Mesenchymal stem cell (in vitro differentiated cells and primary cell): ENCODE data around the gene RUBCN.
"Not testable (repeated sequence)": the region's sequence is repeated elsewhere in the genome, so short reads cannot be mapped to it uniquely, and the experiment has no call there.

Experiments
- DNase-seq: peaks from one replicate; pipeline ENCODE4 v3.0.0-alpha.2; 2013
- H2AFZ ChIP-seq: one replicate; pipeline ENCODE4 v1.6.1; 2013; ENCODE audit warnings: low read depth, mild to moderate bottlenecking, control low read depth, inconsistent platforms, low read length, moderate library complexity
- H2AK5ac ChIP-seq: 2 replicates; pipeline ENCODE4 v1.6.1; 2013; ENCODE audit warnings: low read length, moderate library complexity, mild to moderate bottlenecking, inconsistent platforms; ENCODE audit not compliant: severe bottlenecking
- H2BK120ac ChIP-seq: one replicate; pipeline ENCODE4 v1.6.1; 2013; ENCODE audit warnings: low read depth, mild to moderate bottlenecking, inconsistent platforms, low read length, moderate library complexity
- H2BK12ac ChIP-seq, 2 experiments: one replicate each; pipeline ENCODE4 v1.6.1; 2013; ENCODE audit warnings: inconsistent platforms in 2 of 2, low read length in 2 of 2, mild to moderate bottlenecking in 2 of 2, moderate library complexity in 2 of 2, control low read depth in 1 of 2
- H2BK15ac ChIP-seq: one replicate; pipeline ENCODE4 v1.6.1; 2013; ENCODE audit warnings: mild to moderate bottlenecking, low read depth, inconsistent platforms; ENCODE audit not compliant: poor library complexity, severe bottlenecking
- H2BK5ac ChIP-seq: 2 replicates; pipeline ENCODE4 v1.6.1; 2013; ENCODE audit warnings: low read depth, mild to moderate bottlenecking, low read length, control low read depth, inconsistent platforms; ENCODE audit not compliant: poor library complexity, severe bottlenecking
- H3K14ac ChIP-seq, 2 experiments: one replicate each; pipeline ENCODE4 v1.6.1; 2013; ENCODE audit warnings: inconsistent platforms in 2 of 2, low read length in 2 of 2, control low read depth in 1 of 2, mild to moderate bottlenecking in 1 of 2, moderate library complexity in 1 of 2
- H3K18ac ChIP-seq, 2 experiments: one replicate each; pipeline ENCODE4 v1.6.1; 2013; ENCODE audit warnings: inconsistent platforms in 2 of 2, low read length in 2 of 2, control low read depth in 1 of 2, low read depth in 1 of 2, mild to moderate bottlenecking in 1 of 2
- H3K23ac ChIP-seq, 2 experiments: one replicate each; pipeline ENCODE4 v1.6.1; 2013; ENCODE audit warnings: inconsistent platforms in 2 of 2, low read length in 2 of 2, mild to moderate bottlenecking in 2 of 2, moderate library complexity in 2 of 2, control low read depth in 1 of 2
- H3K27ac ChIP-seq: 2 replicates; pipeline ENCODE4 v1.5.1; 2013; ENCODE audit warnings: mild to moderate bottlenecking, moderate library complexity, low read length, control low read depth, inconsistent platforms; ENCODE audit not compliant: poor library complexity, severe bottlenecking
- H3K27me3 ChIP-seq, 2 experiments: 2 replicates each; pipeline versions ENCODE4 v1.6.1 to v1.7.0; 2013; ENCODE audit warnings: low read length in 2 of 2, mild to moderate bottlenecking in 2 of 2, moderate library complexity in 2 of 2, control low read depth in 1 of 2, inconsistent platforms in 1 of 2; ENCODE audit not compliant: control insufficient read depth in 1 of 2, insufficient read depth in 1 of 2
- H3K36me3 ChIP-seq, 2 experiments: 2 replicates each; pipeline versions ENCODE4 v1.6.1 to v1.7.0; 2013; ENCODE audit warnings: low read length in 2 of 2, control low read depth in 1 of 2, inconsistent platforms in 1 of 2, low read depth in 1 of 2, mild to moderate bottlenecking in 1 of 2; ENCODE audit not compliant: insufficient read depth in 2 of 2, control insufficient read depth in 1 of 2
- H3K4ac ChIP-seq, 2 experiments: one replicate each; pipeline ENCODE4 v1.6.1; 2013; ENCODE audit warnings: inconsistent platforms in 2 of 2, low read length in 2 of 2, mild to moderate bottlenecking in 2 of 2, moderate library complexity in 2 of 2, control low read depth in 1 of 2, low read depth in 1 of 2
- H3K4me1 ChIP-seq: 2 replicates; pipeline ENCODE4 v1.6.1; 2013; ENCODE audit warnings: low read depth, low read length, control low read depth; ENCODE audit not compliant: control insufficient read depth, insufficient read depth
- H3K4me2 ChIP-seq: 2 replicates; pipeline ENCODE4 v1.6.1; 2013; ENCODE audit warnings: low read length, mild to moderate bottlenecking, inconsistent platforms; ENCODE audit not compliant: poor library complexity, severe bottlenecking
- H3K4me3 ChIP-seq, 2 experiments: 2 replicates each; pipeline versions ENCODE4 v1.5.1 to v1.7.0; 2013; ENCODE audit warnings: low read length in 2 of 2, mild to moderate bottlenecking in 2 of 2, control low read depth in 1 of 2, low read depth in 1 of 2; ENCODE audit not compliant: insufficient read depth in 1 of 2
- H3K79me1 ChIP-seq: replicated peaks from 2 replicates; pipeline ENCODE4 v1.6.1; 2013; ENCODE audit warnings: mild to moderate bottlenecking, control low read depth, low read length, inconsistent platforms; ENCODE audit not compliant: poor library complexity, severe bottlenecking
- H3K9ac ChIP-seq: 2 replicates; pipeline ENCODE4 v1.7.0; 2013; ENCODE audit warnings: mild to moderate bottlenecking, low read length, moderate library complexity
- H3K9me3 ChIP-seq: 2 replicates; pipeline ENCODE4 v1.7.0; 2013; ENCODE audit warnings: mild to moderate bottlenecking, low read length; ENCODE audit not compliant: control insufficient read depth
- H4K8ac ChIP-seq: one replicate; pipeline ENCODE4 v1.6.1; 2013; ENCODE audit warnings: inconsistent platforms, mild to moderate bottlenecking, low read length, moderate library complexity
- H4K91ac ChIP-seq: one replicate; pipeline ENCODE4 v1.6.1; 2013; ENCODE audit warnings: mild to moderate bottlenecking, low read length, inconsistent platforms
- WGBS: methylation state at CpG from one replicate; pipeline ENCODE4 v1.1.7; 2013; ENCODE audit warnings: mixed read lengths; 5-methylcytosine and 5-hydroxymethylcytosine counted together

RUBCN gene

DNA sequence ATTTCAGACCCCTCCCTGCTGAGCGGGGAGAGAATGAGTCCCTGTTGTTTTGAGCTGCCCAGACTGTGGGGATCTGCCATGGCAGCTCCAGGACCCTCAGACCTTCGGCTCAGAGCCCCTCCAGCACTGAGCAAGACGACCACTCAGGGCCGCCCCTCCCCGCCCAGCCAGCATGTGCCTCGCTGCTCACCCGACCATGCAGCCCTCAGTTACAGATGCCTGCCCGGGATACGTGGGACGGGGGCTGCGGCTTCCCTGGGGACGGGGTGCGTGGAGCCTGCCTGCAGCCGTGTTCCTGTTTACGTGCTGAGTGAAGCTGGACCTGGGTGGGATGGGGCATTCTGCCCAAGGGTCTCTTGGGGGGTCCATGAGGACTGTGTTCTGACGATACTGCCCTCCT is 77.0 kb downstream of the RUBCN start:
- not testable (repeated sequence) for H2AFZ ChIP-seq, H2AK5ac ChIP-seq, H2BK5ac ChIP-seq, H3K4ac ChIP-seq, H2BK15ac ChIP-seq, H3K4me2 ChIP-seq, H3K79me1 ChIP-seq, H3K27me3 ChIP-seq, H3K9ac ChIP-seq, H3K18ac ChIP-seq, H4K8ac ChIP-seq, H3K27ac ChIP-seq, H3K4me1 ChIP-seq, H3K9me3 ChIP-seq, H3K23ac ChIP-seq, DNase-seq, H2BK120ac ChIP-seq, H3K4me3 ChIP-seq, H2BK12ac ChIP-seq, H3K14ac ChIP-seq, H3K36me3 ChIP-seq
- peak overlapping the region; percentile 15 for H4K91ac ChIP-seq
- 89% methylated on average over 11 of the region's 16 CpGs for WGBS

DNA sequence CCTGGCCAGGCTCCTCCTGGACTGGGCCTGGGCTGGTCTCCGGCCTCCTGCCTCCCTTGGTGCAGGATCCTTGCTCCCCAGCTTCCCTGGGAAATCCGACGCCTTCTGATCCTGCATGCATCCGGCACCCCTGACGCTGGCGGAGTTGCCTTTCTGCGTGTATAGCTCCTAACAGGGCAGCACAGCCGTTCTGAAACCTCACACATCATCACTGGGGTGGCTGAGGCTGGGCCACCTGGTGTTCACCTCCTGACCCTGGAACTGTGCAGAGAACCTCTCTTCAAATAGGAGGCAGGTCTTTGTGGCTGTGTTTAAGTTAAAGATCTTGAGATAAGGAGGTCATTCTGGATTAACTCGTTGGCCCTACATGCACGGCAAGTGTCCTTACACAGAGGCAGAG is 77.6 kb downstream of the RUBCN start:
- not testable (repeated sequence) for H2BK15ac ChIP-seq, H3K4ac ChIP-seq, H2AK5ac ChIP-seq, H3K4me1 ChIP-seq, H3K27me3 ChIP-seq, H3K18ac ChIP-seq, H3K4me2 ChIP-seq, H3K27ac ChIP-seq, H3K9me3 ChIP-seq, H4K91ac ChIP-seq, H3K36me3 ChIP-seq, H2BK120ac ChIP-seq, H3K79me1 ChIP-seq, H3K23ac ChIP-seq, DNase-seq, H3K14ac ChIP-seq, H2BK12ac ChIP-seq, H2AFZ ChIP-seq, H4K8ac ChIP-seq, H3K4me3 ChIP-seq, H3K9ac ChIP-seq, H2BK5ac ChIP-seq
- WGBS = no CpG with 5 or more reads among the region's 10 CpGs

DNA sequence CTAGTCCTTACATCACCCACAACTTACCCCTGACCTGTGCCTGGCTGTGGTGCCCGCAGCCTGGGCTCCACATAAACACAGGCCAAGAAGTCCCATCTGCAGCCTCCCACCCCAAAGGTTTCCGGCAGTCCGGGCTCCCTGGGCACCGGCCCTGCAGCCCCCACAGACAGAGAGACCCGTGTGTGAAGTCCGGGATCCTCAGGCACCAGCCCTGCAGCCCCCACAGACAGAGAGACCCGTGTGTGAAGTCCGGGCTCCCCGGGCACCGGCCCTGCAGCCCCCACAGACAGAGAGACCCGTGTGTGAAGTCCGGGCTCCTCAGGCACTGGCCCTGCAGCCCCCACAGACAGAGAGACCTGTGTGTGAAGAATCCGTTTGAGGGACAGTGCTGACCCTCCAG is 78.0 kb downstream of the RUBCN start:
- not testable (repeated sequence) for H3K36me3 ChIP-seq, H2AFZ ChIP-seq, H2BK5ac ChIP-seq, H3K4me1 ChIP-seq, H2BK12ac ChIP-seq, H3K9me3 ChIP-seq, H3K79me1 ChIP-seq, H3K14ac ChIP-seq, H3K27ac ChIP-seq, H3K4ac ChIP-seq, H2BK120ac ChIP-seq, DNase-seq, H2BK15ac ChIP-seq, H3K4me3 ChIP-seq, H4K8ac ChIP-seq, H3K4me2 ChIP-seq, H3K18ac ChIP-seq, H2AK5ac ChIP-seq, H3K9ac ChIP-seq, H3K27me3 ChIP-seq, H3K23ac ChIP-seq, H4K91ac ChIP-seq
- 88% methylated on average over 7 of the region's 13 CpGs for WGBS

DNA sequence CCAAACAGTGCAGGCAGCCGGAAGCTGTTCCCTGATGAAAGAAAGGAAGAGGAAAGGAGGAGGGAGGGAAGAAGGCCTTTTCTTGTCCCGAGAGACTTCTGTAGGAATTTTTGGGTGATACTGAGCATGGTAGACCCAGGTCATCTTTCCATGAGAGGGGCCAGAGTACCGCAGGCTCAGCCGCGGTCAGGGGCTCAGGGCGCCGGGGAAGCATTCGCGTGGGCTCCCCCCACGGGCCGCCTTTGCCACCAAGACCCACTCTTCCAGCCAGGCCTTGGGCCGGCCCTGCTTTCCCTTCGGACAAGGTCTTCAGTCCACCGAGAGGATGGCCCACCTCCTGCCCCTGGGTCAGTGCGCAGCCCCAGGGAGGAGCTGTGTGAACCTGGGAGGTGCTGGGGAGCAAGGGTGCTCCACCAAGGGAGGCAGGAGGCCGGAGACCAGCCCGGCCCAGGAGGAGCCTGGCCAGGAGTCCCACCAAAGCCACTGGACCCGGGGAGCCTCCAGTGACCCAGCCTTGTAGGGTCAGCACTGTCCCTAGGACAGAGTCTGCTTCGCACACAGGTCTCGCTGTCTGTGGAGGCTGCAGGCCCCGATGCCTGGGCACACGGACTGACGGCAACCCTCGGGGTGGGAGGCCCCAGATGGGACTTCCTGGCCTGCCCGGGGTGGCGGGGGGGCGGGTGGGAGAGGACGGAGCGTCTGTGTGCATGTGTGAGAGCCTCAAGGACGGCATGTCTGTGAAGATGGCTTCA is 79.0 kb downstream of the RUBCN start:
- H3K9me3 ChIP-seq, H3K27me3 ChIP-seq, H3K4me2 ChIP-seq, H4K91ac ChIP-seq, H3K4me3 ChIP-seq, H3K9ac ChIP-seq, H3K27ac ChIP-seq, H3K23ac ChIP-seq, H2AK5ac ChIP-seq, H3K4ac ChIP-seq, H3K79me1 ChIP-seq, H3K36me3 ChIP-seq, H4K8ac ChIP-seq, H2BK15ac ChIP-seq, H3K4me1 ChIP-seq, H3K14ac ChIP-seq, H2BK12ac ChIP-seq, H2BK5ac ChIP-seq, H3K18ac ChIP-seq, DNase-seq, H2AFZ ChIP-seq, H2BK120ac ChIP-seq: not testable (repeated sequence)
- no CpG with 5 or more reads among the region's 30 CpGs for WGBS
